ENCODE data around the gene HTR6. TPM values are rescaled to one million over a fixed set of nuclear protein-coding genes. Genes with fewer than 3 reads are reported as not detected.

HTR6 gene
- total RNA-seq, 4 donors from 2014 or later: not detected

Other genes starting within 250 kb of the HTR6 start
- 100 to 1,000 TPM in 2 of 4 donors, 10 to 100 TPM in 2; 75.4 to 116 (median 93.1) TPM for gene CAPZB, start 179.3 kb upstream of the HTR6 start, total RNA-seq
- 10 to 100 TPM; 29.4 to 70.4 (median 43.6) TPM for gene NBL1, start 20.6 kb upstream of the HTR6 start, total RNA-seq
- 10 to 100 TPM; 34.3 to 67.7 (median 61.4) TPM for gene TMCO4, start 135.0 kb downstream of the HTR6 start, total RNA-seq
- not detected for gene RNF186, start 150.4 kb downstream of the HTR6 start, total RNA-seq
- gene OTUD3, start 217.5 kb downstream of the HTR6 start, total RNA-seq: 1 to 10 TPM; 5.8 to 8.2 (median 6.7) TPM